HG02938 (cell line): Measurements from ENCODE around the gene MRPS15.
A peak's percentile ranks its signal among the peaks of the same experiment; 100 is the strongest.
"Not testable (repeated sequence)": the region's sequence is repeated elsewhere in the genome, so short reads cannot be mapped to it uniquely, and the experiment has no call there.

ENCODE experiments used
- ATAC-seq: cut with Tn5 transposase; IDR thresholded peaks from one replicate; pipeline ENCODE4 v1.9.1; 2021; ENCODE audit warnings: mild to moderate bottlenecking, moderate library complexity; ENCODE audit not compliant: unreplicated experiment

Gene MRPS15

GRCh38 chr1:36484099-36484498 lies 19.9 kb upstream of the MRPS15 start:
- no peak for ATAC-seq

- ATAC-seq: no peak
Observed at GRCh38 chr1:36482724-36483388, 18.7 kb upstream of the MRPS15 start, which contains the start of gene CSF3R. Gene CSF3R, minus strand, starts transcription at chr1:36482913. Its CDS starts 3,417 bp downstream, at chr1:36479496.

- no peak for ATAC-seq
Observed at GRCh38 chr1:36481771-36482723, 17.9 kb upstream of the MRPS15 start.

GRCh38 chr1:36481091-36481490 lies 16.9 kb upstream of the MRPS15 start:
- no peak for ATAC-seq

GRCh38 chr1:36480161-36480560 lies 16.0 kb upstream of the MRPS15 start:
- no peak for ATAC-seq

- no peak for ATAC-seq
Observed at GRCh38 chr1:36479505-36480051, 15.4 kb upstream of the MRPS15 start.

- ATAC-seq: not testable (repeated sequence)
Observed at GRCh38 chr1:36477615-36478014, 13.4 kb upstream of the MRPS15 start.

GRCh38 chr1:36476945-36477344 lies 12.8 kb upstream of the MRPS15 start:
- no peak for ATAC-seq

- ATAC-seq: no peak
Observed at GRCh38 chr1:36475910-36476604, 11.9 kb upstream of the MRPS15 start.

- ATAC-seq: no peak
Observed at GRCh38 chr1:36475341-36475740, 11.2 kb upstream of the MRPS15 start.

- ATAC-seq: no peak
Observed at GRCh38 chr1:36472656-36473055, 8.5 kb upstream of the MRPS15 start.

- no peak for ATAC-seq
Observed at GRCh38 chr1:36471830-36472641, 7.9 kb upstream of the MRPS15 start.

GRCh38 chr1:36469163-36469562 lies 5.0 kb upstream of the MRPS15 start:
- ATAC-seq: no peak

- ATAC-seq: no peak
Observed at GRCh38 chr1:36467700-36468455, 3.7 kb upstream of the MRPS15 start.

- ATAC-seq: no peak
Observed at GRCh38 chr1:36467027-36467410, 2.8 kb upstream of the MRPS15 start.

GRCh38 chr1:36466370-36467026 lies 2.3 kb upstream of the MRPS15 start:
- no peak for ATAC-seq

- no peak for ATAC-seq
Observed at GRCh38 chr1:36465731-36466369, 1.7 kb upstream of the MRPS15 start.

- peak; percentile 30 for ATAC-seq
Observed at GRCh38 chr1:36464605-36465393, 615 bp upstream of the MRPS15 start.
